Skin epidermis (tissue), 12 donors: Measurements from ENCODE around the gene WDR64.
A peak's percentile ranks its signal among the peaks of the same experiment; 100 is the strongest.

Experiments used
- H3K27ac ChIP-seq, 21 experiments: fragments of 200-600 bp; sonication (generic) in 11 of 21; one replicate each; pipeline ENCODE4 v1.5.0; 2020; ENCODE audit warnings: mild to moderate bottlenecking in 3 of 21, inconsistent platforms in 2 of 21, moderate library complexity in 2 of 21
- H3K4me3 ChIP-seq, 7 experiments: fragments of 200-600 bp; sonication (generic) in 2 of 7; one replicate each; pipeline ENCODE4 v1.5.0; 2020; ENCODE audit warnings: inconsistent platforms in 2 of 7, mild to moderate bottlenecking in 2 of 7, moderate library complexity in 1 of 7

The WDR64 gene

GRCh38 chr1:241652012-241652411 lies at the start of gene WDR64:
Gene WDR64 (plus strand): TSS chr1:241652281. CDS start chr1:241652485, 204 bp downstream.
- Histone ChIP-seq H3K27ac (no peak within 1 kb of the TSS), H3K4me3 (no peak within 1 kb of the TSS)

- Histone ChIP-seq H3K4me3 (no peak overlapping the region), H3K27ac (peak overlapping the region in 9 of 21 experiments; percentile 8 to 76 (median 46))
These were observed 48.3 kb upstream of the WDR64 start for GRCh38 chr1:241603731-241604245.

GRCh38 chr1:241605146-241605805 lies 46.8 kb upstream of the WDR64 start:
- no peak overlapping the region for H3K4me3 ChIP-seq
- H3K27ac ChIP-seq, result peak overlapping the region in 1 of 21 experiments; percentile 16

- H3K27ac ChIP-seq, result no peak overlapping the region
These were observed 45.5 kb upstream of the WDR64 start for GRCh38 chr1:241606544-241606943.

DNA sequence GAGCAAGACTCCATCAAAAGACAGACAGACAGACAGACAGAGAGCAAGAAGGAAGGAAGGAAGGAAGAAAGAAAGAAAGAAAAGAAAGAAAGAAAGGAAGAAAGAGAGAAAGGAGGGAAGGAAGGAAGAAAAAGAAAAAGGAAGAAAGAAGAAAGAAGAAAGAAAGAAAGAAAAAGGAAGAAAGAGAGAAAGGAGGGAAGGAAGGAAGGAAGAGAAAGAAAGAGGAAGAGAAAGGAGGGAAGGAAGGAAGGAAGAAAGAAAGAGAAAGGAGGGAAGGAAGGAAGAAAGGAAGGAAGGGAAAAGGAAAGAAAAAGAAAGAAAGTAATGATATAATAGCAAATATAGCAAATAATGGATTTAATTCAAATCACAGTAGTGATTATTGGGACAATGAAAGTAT lies 44.6 kb upstream of the WDR64 start:
- Histone ChIP-seq H3K27ac (no peak overlapping the region), H3K4me3 (no peak overlapping the region)

More at GRCh38 chr1:241606544-241606943, 45.5 kb upstream of the WDR64 start:
- H3K4me3 ChIP-seq, result no peak overlapping the region

- Histone ChIP-seq H3K4me3 (no peak overlapping the region), H3K27ac (peak overlapping the region in 1 of 21 experiments; percentile 21)
These were observed 43.6 kb upstream of the WDR64 start for GRCh38 chr1:241608379-241609033.

DNA sequence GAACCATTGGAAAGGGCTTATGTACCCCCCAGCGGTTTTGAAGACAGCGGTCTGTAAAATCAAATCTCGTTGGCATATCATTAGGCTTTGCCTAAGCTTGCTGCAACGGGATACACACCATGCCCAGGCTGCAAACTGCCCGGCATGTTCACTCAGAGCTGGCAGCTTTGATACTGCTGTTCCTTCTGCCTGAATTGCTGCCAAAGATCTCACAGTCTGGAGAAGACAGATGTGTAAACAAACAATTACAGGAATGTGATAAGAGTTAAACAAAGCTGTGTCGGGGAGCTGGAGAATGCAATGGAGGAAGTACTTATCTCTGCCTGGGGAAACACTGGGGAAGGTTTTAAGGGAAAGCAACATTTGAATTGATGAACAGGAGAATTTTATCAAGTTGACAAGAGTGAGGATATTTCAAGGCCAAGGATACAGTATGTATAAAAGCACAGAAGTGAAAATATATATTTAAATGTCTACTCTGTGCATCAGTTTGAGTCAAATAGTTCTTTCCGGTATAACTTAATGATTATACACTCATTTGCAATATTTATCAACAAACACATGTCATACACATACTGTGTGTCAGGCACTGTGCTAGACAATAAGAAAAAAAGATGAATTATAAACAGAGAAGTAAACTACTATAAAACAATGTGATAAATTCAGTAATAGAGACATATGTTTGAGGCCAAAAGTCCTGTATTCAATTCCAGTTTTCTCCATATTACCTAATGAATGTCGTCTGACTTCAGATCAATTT lies 41.8 kb upstream of the WDR64 start:
- H3K27ac ChIP-seq, result no peak overlapping the region
- H3K4me3 ChIP-seq, result no peak overlapping the region

DNA sequence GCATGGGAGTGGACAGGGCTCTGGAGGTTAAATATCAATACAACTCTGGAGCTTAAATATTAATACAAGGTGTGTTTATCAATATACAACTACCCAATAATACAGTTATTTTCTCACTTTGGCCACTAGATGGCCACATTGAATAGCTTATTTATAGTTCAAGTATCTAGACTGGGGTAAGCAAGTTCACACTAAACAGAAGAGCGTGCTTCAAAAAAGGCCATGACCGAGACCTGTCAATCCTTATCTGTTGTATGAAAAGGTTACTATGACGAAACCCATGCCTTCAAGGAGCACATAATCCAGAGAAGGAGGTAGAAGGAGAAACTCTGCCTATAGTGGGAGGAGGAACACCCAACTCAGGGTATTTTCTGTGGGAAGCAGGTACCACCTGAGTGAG lies 41.0 kb upstream of the WDR64 start:
- no peak overlapping the region for H3K27ac ChIP-seq
- H3K4me3 ChIP-seq, result no peak overlapping the region

DNA sequence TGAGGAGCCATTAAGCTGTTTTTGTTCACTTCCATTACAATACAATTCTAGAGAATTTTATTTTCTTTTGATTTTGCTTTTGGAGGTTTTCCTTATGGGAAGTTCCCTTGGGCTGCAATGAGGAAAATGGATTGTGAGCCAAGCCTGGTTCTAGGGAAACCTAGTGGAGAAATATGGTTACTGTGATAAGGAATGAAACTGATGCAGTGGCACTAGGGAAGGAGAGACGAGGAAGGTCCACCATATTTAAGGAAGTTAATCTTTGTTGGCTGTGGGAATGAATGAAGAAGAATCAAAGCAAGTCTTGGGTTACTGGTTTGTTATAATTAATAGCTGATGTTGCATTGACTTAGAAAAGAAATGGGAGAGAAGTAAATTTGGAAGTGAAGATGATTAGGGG lies 40.3 kb upstream of the WDR64 start:
- Histone ChIP-seq H3K27ac (peak overlapping the region in 3 of 21 experiments; percentile 4 to 54 (median 8)), H3K4me3 (no peak overlapping the region)

DNA sequence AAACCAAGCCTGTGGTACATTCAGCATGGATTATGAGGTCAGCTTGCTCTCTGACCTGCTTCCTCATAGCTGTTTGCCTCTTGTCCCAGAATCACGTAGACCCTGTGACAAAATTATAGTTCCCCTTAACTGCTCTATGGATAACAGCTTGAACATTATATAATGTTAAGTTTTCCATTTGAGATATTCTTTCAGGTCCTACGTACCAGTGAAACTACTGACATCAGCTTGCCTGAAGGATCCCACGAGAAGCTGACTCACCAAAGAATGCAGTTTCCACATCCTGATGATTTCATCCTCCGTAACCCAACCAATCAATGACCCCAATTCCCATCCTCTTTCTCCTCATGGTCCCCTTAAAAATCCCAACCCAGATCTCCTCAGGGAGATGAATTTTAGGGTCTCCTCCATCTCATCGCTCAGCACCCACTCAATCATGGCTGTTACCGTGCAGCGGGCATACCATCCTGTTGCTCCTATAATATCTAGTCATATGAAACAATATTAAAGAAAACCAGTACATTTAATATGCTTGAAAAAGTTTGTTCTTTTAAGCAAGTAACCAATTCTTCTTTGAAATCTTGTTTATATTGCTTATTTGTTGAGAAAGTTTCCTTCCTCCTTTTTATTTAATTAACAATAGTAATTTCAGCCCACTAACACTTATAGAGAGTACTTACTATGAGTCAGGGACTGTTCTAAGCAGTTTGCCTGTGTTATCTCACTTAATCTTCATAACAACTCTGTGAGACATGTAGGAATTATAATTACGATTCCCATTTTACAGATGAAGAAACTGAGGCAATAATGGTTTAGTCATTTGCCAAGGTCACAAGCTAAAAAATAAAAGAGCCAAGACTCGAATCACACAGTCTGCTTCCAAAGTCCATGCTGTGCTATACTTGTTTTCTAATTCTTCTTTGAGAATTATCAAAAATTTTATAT lies 39.3 kb upstream of the WDR64 start:
- no peak overlapping the region for H3K4me3 ChIP-seq
- H3K27ac ChIP-seq, result peak overlapping the region in 5 of 21 experiments; percentile 3 to 54 (median 8)

GRCh38 chr1:241614144-241614543 lies 37.9 kb upstream of the WDR64 start:
- Histone ChIP-seq H3K4me3 (no peak overlapping the region), H3K27ac (peak overlapping the region in 2 of 21 experiments; percentile 17 to 56)

- H3K4me3 ChIP-seq, result no peak overlapping the region
- H3K27ac ChIP-seq, result peak overlapping the region in 1 of 21 experiments; percentile 56
These were observed 37.5 kb upstream of the WDR64 start for GRCh38 chr1:241614572-241614971.

DNA sequence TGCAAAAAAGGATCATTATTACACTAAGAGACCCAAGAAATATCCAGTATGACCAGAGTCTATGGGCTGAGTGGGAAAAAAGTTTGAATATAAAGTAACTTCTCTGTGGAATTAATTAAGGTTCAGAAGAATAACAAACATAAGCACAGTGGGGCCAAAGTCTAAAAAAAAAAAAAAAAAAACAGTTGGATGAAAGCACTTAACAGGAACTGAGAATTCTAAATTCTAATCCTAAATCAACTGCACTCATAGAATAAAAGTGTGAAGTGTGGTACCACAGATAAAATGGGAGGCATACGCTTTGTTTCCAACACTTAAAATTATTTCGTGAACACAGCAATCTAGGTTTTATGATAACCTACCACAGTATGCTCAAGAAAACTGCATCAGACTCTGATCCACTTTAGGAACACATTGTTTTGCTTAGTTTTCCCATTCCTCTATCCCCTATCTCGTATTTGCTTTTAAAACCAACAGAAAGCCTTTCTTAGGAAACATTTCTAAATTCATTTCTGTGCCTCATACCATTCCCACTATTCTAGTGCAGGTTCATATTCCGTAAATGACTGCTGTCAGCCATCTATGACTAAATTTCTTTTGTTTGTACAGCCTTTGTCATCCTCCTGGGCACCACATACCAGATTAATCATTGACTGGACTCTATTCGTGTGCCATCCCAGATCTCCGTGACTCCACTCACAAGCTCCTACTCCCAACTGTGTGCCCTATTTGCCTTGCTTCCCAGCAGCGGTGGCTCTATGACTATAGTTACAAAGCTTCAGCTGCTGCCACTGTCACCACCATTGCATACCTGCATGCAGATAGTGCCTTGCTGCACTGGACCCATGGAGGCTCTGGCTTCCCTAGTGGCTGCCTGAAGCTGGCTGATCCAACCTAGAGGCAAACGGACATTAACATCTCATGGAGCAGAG lies 36.8 kb upstream of the WDR64 start:
- Histone ChIP-seq H3K4me3 (no peak overlapping the region), H3K27ac (no peak overlapping the region)

DNA sequence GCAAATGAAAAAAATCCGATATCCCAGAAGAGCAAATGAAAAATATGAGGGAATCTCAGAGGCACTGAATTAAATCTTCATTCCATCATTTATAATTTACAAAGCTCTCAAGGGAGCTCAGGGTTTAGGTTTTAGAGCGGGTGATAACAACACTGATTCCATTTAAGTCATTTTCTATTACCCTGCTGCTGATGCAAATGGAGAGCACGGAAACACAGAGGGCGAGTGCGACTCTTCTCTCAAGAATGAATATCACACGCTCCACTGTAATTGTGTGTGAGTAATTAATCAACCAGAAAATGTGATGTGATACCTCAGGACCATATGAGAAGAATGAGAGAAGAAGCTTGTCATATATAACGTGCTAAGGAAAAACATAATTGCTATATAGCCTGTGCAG lies 34.7 kb upstream of the WDR64 start:
- no peak overlapping the region for H3K4me3 ChIP-seq
- no peak overlapping the region for H3K27ac ChIP-seq

DNA sequence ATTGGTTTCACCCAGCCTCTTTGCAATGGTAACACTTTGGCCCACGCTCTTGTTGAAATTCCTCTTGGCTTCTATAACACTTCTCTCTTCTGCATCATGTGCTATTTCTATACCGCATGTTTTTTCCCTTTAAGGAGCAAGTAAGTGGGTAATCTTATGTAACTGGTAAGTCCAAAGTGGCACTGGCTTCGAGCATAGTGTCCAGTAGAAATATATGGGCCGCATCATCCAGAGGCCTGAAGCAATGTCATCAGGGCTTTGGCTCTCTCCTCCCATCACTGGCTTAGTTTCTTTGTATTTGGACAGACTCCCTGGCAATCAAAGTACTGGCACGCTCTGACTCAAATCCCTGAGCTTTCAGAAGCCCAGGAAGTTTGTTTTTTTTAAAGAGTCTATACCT lies 29.4 kb upstream of the WDR64 start:
- Histone ChIP-seq H3K27ac (no peak overlapping the region), H3K4me3 (no peak overlapping the region)

- H3K4me3 ChIP-seq, result no peak overlapping the region
- no peak overlapping the region for H3K27ac ChIP-seq
These were observed 27.1 kb upstream of the WDR64 start for GRCh38 chr1:241624935-241625334.

DNA sequence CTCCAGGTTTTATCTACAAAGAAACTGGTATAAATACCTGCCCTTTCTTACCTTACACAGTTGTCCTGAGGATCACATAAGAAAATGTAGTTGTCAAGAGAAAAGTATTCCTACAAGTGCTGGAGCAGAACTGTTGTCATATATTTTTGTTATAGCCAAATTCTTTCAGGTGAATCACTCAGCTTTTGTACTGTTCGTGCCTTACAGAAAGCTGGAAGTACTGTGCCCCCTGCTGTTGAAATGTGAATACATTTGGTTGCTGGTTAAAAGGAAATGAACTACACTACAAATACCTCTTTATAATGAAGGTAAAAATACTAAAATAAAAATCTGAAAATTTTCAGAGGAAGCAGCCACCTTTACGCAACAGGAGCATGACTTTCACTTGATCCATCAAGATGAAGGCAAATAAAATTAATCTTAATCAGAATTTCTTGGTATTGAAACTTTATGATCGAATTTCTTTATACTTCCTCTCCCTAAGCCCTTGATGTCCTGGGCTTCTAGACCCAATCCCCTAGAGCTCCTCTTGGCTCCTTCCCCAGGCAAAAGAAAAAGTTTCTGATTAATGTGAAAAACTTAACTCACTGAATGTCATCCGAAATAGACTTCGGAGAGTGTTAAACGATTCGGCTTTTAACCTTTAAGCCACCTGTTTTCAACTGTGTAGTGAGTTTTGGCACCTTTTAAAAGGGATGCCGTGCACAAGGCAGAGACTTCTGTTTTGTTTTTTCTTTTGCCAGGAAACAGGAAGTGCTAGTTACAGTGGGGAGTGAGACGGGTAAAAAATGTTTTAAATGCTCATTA lies 24.4 kb upstream of the WDR64 start:
- Histone ChIP-seq H3K27ac (peak overlapping the region in 1 of 21 experiments; percentile 44), H3K4me3 (no peak overlapping the region)

GRCh38 chr1:241630005-241630404 lies 22.1 kb upstream of the WDR64 start:
- H3K27ac ChIP-seq, result no peak overlapping the region

More at GRCh38 chr1:241630005-241630404, 22.1 kb upstream of the WDR64 start:
- no peak overlapping the region for H3K4me3 ChIP-seq
